Ectodermal cell (in vitro differentiated cells): ENCODE measurements around the gene SIK1. TPM values are rescaled to one million over a fixed set of nuclear protein-coding genes. Genes with fewer than 3 reads are reported as not detected.
"Not testable (repeated sequence)": the region's sequence is repeated elsewhere in the genome, so short reads cannot be mapped to it uniquely, and the experiment has no call there.

Source experiments
- H3K27ac ChIP-seq: 2 replicates; pipeline ENCODE4 v1.7.0; 2013; ENCODE audit warnings: mild to moderate bottlenecking, low read depth, low read length; ENCODE audit not compliant: insufficient read depth, poor library complexity, severe bottlenecking
- H3K27me3 ChIP-seq: 2 replicates; pipeline ENCODE4 v1.7.0; 2013; ENCODE audit warnings: mild to moderate bottlenecking, low read length; ENCODE audit not compliant: insufficient read depth, control insufficient read depth, poor library complexity, severe bottlenecking
- H3K36me3 ChIP-seq: one replicate; pipeline ENCODE4 v1.7.0; 2013; ENCODE audit warnings: low read length; ENCODE audit not compliant: control insufficient read depth, insufficient read depth
- H3K4me1 ChIP-seq: one replicate; pipeline ENCODE4 v1.7.0; 2013; ENCODE audit warnings: low read length; ENCODE audit not compliant: control insufficient read depth, insufficient read depth
- H3K4me3 ChIP-seq: 2 replicates; pipeline ENCODE4 v1.7.0; 2013; ENCODE audit warnings: low read depth, low read length, control low read depth; ENCODE audit not compliant: insufficient read depth
- H3K9me3 ChIP-seq: 2 replicates; pipeline ENCODE4 v1.7.0; 2013; ENCODE audit warnings: mild to moderate bottlenecking, low read length, moderate library complexity; ENCODE audit not compliant: control insufficient read depth
- WGBS, 2 experiments: methylation state at CpG; one replicate each; pipeline ENCODE4 v1.1.7; 2013; ENCODE audit warnings: missing lambda C conversion rate in 2 of 2; 5-methylcytosine and 5-hydroxymethylcytosine counted together
- polyA plus RNA-seq, 4 experiments: library from polyadenylated mRNA; stranded (reverse); fragments of 50-300 nt; gene quantifications; one replicate each; pipeline ENCODE4 v1.2.3, GENCODE V29; 2013

The SIK1 gene
- 5.4 TPM for polyA plus RNA-seq (2013, experiment 1 of 4)
- 4.0 TPM for polyA plus RNA-seq (2013, experiment 2 of 4)
- polyA plus RNA-seq (2013, experiment 3 of 4) = 0.32 TPM
- polyA plus RNA-seq (2013, experiment 4 of 4) = 0.89 TPM

GRCh38 chr21:43426404-43427241 is at the start of gene SIK1:
Gene SIK1 (minus strand): TSS chr21:43427131. CDS start chr21:43426178, 953 bp downstream.
- not testable (repeated sequence) for H3K9me3 ChIP-seq

GRCh38 chr21:43471597-43472242 is 44.8 kb upstream of the SIK1 start:
- not testable (repeated sequence) for H3K4me3 ChIP-seq, H3K27me3 ChIP-seq, H3K36me3 ChIP-seq, H3K9me3 ChIP-seq, H3K27ac ChIP-seq, H3K4me1 ChIP-seq
- WGBS, 2 experiments = no CpG with 5 or more reads among the region's 16 CpGs

More at GRCh38 chr21:43426404-43427241, at the start of gene SIK1:
- H3K4me1 ChIP-seq, H3K4me3 ChIP-seq, H3K36me3 ChIP-seq, H3K27me3 ChIP-seq, H3K27ac ChIP-seq: not testable (repeated sequence)
- no CpG with 5 or more reads among the region's 120 CpGs for WGBS, 2 experiments

GRCh38 chr21:43469719-43470458 is 43.0 kb upstream of the SIK1 start:
- H3K27ac ChIP-seq, H3K9me3 ChIP-seq, H3K36me3 ChIP-seq, H3K4me1 ChIP-seq, H3K4me3 ChIP-seq, H3K27me3 ChIP-seq: not testable (repeated sequence)
- no CpG with 5 or more reads among the region's 31 CpGs for WGBS, 2 experiments

- H3K27ac ChIP-seq = no peak overlapping the region
- no peaks in the 10 kb centered on the region for H3K27me3 ChIP-seq
- H3K4me3 ChIP-seq = no peak overlapping the region
- 89% methylated on average over 1 of the region's 1 CpG for WGBS, 2 experiments
- H3K4me1 ChIP-seq = no peaks in the 10 kb centered on the region
- H3K9me3 ChIP-seq = no peaks in the 10 kb centered on the region
- H3K36me3 ChIP-seq = no peaks in the 10 kb centered on the region
Measured at GRCh38 chr21:43467785-43468184, 40.9 kb upstream of the SIK1 start.

GRCh38 chr21:43465159-43465558 is 38.2 kb upstream of the SIK1 start:
- WGBS, 2 experiments = no CpG with 5 or more reads among the region's 5 CpGs
- not testable (repeated sequence) for H3K9me3 ChIP-seq, H3K4me3 ChIP-seq, H3K27ac ChIP-seq, H3K36me3 ChIP-seq, H3K27me3 ChIP-seq, H3K4me1 ChIP-seq

- H3K4me1 ChIP-seq, H3K9me3 ChIP-seq, H3K27ac ChIP-seq, H3K4me3 ChIP-seq, H3K36me3 ChIP-seq, H3K27me3 ChIP-seq: not testable (repeated sequence)
- 86% methylated on average over 1 of the region's 20 CpGs; no CpG with 5 or more reads in 1 of the 2 experiments for WGBS, 2 experiments
Measured at GRCh38 chr21:43463498-43464261, 36.7 kb upstream of the SIK1 start.

GRCh38 chr21:43462932-43463331 is 36.0 kb upstream of the SIK1 start:
- no CpG with 5 or more reads among the region's 17 CpGs for WGBS, 2 experiments
- H3K27ac ChIP-seq, H3K9me3 ChIP-seq, H3K36me3 ChIP-seq, H3K4me3 ChIP-seq, H3K27me3 ChIP-seq, H3K4me1 ChIP-seq: not testable (repeated sequence)

GRCh38 chr21:43460475-43460874 is 33.5 kb upstream of the SIK1 start:
- H3K4me3 ChIP-seq, H3K36me3 ChIP-seq, H3K27me3 ChIP-seq, H3K4me1 ChIP-seq, H3K9me3 ChIP-seq, H3K27ac ChIP-seq: not testable (repeated sequence)
- WGBS, 2 experiments = no CpG with 5 or more reads among the region's 13 CpGs

GRCh38 chr21:43458995-43459394 is 32.1 kb upstream of the SIK1 start:
- not testable (repeated sequence) for H3K4me3 ChIP-seq, H3K4me1 ChIP-seq
- WGBS, 2 experiments = 85 to 88% methylated on average over 5 to 6 of the region's 12 CpGs

More at GRCh38 chr21:43458995-43459394, 32.1 kb upstream of the SIK1 start:
- H3K9me3 ChIP-seq, H3K27ac ChIP-seq, H3K27me3 ChIP-seq, H3K36me3 ChIP-seq: not testable (repeated sequence)
